K562 (cell line): ENCODE data around the gene CRABP1. TPM values are rescaled to one million over a fixed set of nuclear protein-coding genes. Genes with fewer than 3 reads are reported as not detected.

Experiments
- ATAC-seq: fragments of 200-7000 bp; cut with Tn5 transposase; 3 replicates; pipeline ENCODE4 v1.9.1; 2020; ENCODE audit warnings: moderate library complexity
- BruUV-seq: library from RNA; stranded (reverse); fragments of 400-500 nt; replicated peaks from 2 replicates; lab custom pipeline; 2021; lab: Mats Ljungman, UMichigan
- CTCF ChIA-PET: fragments of 300-600 bp; formaldehyde crosslinking; extraction: SDS; loops from one replicate; lab custom pipeline; 2021; ENCODE audit warnings: low intra/inter-chr PET ratio; lab: Yijun Ruan, JAX
- POLR2A ChIA-PET: fragments of 300-600, 350-650 bp; sonication (Branson Sonifier 250); formaldehyde crosslinking; extraction: SDS; loops from one replicate; lab custom pipeline; 2021; ENCODE audit warnings: antibody characterized with exemption, inconsistent platforms; lab: Yijun Ruan, JAX
- DNase-seq, 4 experiments: peaks; one replicate each; pipeline versions ENCODE4 v3.0.0 to v3.0.0-alpha.2; 2011 to 2018; ENCODE audit warnings: low spot score in 3 of 4, mixed read lengths in 3 of 4; ENCODE audit errors: extremely low read depth in 1 of 4
- FAIRE-seq: peaks from 2 replicates; lab custom pipeline; 2011; peaks lifted over from hg19 to GRCh38; lab: Jason Lieb, UNC
- H2AFZ ChIP-seq: 2 replicates; pipeline ENCODE4 v1.6.0; 2011; ENCODE audit warnings: low read depth, low read length, control low read depth, inconsistent platforms
- H3K27ac ChIP-seq: fragments of 200-600 bp; 3 replicates; pipeline ENCODE4 v1.8.0; 2011; ENCODE audit warnings: low read depth, mild to moderate bottlenecking, control low read depth, inconsistent platforms, low read length, moderate library complexity, mixed read lengths; ENCODE audit errors: extremely low read depth
- H3K27me3 ChIP-seq, 2 experiments: fragments of 300-600 bp in 1 of 2; 2 replicates in 1 of 2; 3 replicates in 1 of 2; pipeline versions ENCODE4 v1.6.0 to v1.8.0; 2011; ENCODE audit warnings: inconsistent platforms in 2 of 2, low read length in 2 of 2, mild to moderate bottlenecking in 1 of 2, mixed read lengths in 1 of 2, moderate library complexity in 1 of 2; ENCODE audit not compliant: control insufficient read depth in 2 of 2, insufficient read depth in 2 of 2
- H3K36me3 ChIP-seq: fragments of 300-600 bp; 3 replicates; pipeline ENCODE4 v1.8.0; 2011; ENCODE audit warnings: mild to moderate bottlenecking, low read length, inconsistent platforms; ENCODE audit not compliant: control insufficient read depth, insufficient read depth
- H3K4me1 ChIP-seq, 2 experiments: fragments of 200-600 bp in 1 of 2; replicated peaks in 1 of 2; 2 replicates in 1 of 2; 3 replicates in 1 of 2; pipeline versions ENCODE4 v1.5.1 to v1.8.0; 2011; ENCODE audit warnings: inconsistent platforms in 2 of 2, low read length in 2 of 2, mild to moderate bottlenecking in 1 of 2, mixed read lengths in 1 of 2, moderate library complexity in 1 of 2; ENCODE audit not compliant: control insufficient read depth in 2 of 2, insufficient read depth in 2 of 2
- H3K4me2 ChIP-seq: 2 replicates; pipeline ENCODE4 v1.6.1; 2011; ENCODE audit warnings: low read length, control low read depth, inconsistent platforms, mixed read lengths; ENCODE audit not compliant: insufficient read depth
- H3K4me3 ChIP-seq: fragments of 200-600 bp; sonication (generic), shearing (Covaris generic); 2 replicates; pipeline ENCODE4 v1.5.1; 2016; ENCODE audit warnings: control low read depth, inconsistent platforms
- H3K79me2 ChIP-seq: fragments of 200-600 bp; 3 replicates; pipeline ENCODE4 v1.8.0; 2011; ENCODE audit warnings: low read length, inconsistent platforms; ENCODE audit not compliant: control insufficient read depth, insufficient read depth
- H3K9ac ChIP-seq, 2 experiments: 2 replicates each; pipeline versions ENCODE4 v1.6.0 to v1.6.1; 2011; ENCODE audit warnings: low read depth in 2 of 2, low read length in 2 of 2, control low read depth in 1 of 2, inconsistent platforms in 1 of 2, mild to moderate bottlenecking in 1 of 2, mixed read lengths in 1 of 2; ENCODE audit not compliant: insufficient read depth in 1 of 2
- H3K9me1 ChIP-seq: one replicate; pipeline ENCODE4 v1.6.0; 2011; ENCODE audit warnings: inconsistent platforms, mild to moderate bottlenecking, low read length, moderate library complexity; ENCODE audit not compliant: control insufficient read depth, insufficient read depth
- H3K9me3 ChIP-seq: replicated peaks from 2 replicates; pipeline ENCODE4 v1.5.1; 2011; ENCODE audit warnings: low read depth, low read length, inconsistent platforms; ENCODE audit not compliant: control insufficient read depth, insufficient read depth
- H4K20me1 ChIP-seq: replicated peaks from 2 replicates; pipeline ENCODE4 v1.6.1; 2011; ENCODE audit warnings: low read length, inconsistent platforms, mixed read lengths; ENCODE audit not compliant: control insufficient read depth, insufficient read depth
- CREB3 ChIP-seq: fragments of 450-650 bp; conservative IDR thresholded peaks from 2 replicates; pipeline ENCODE4 v1.6.1; 2016; ENCODE audit warnings: missing genetic modification characterization, low read depth, mild to moderate bottlenecking, missing compliant biosample characterization, moderate library complexity
- ELF4 ChIP-seq: fragments of 450-650 bp; formaldehyde crosslinking; IDR thresholded peaks from 2 replicates; pipeline ENCODE4 v1.4.0; 2022; ENCODE audit warnings: missing genetic modification characterization
- MTA2 ChIP-seq: fragments of 450-650 bp; IDR thresholded peaks from 2 replicates; pipeline ENCODE4 v1.6.1; 2016; ENCODE audit warnings: low read depth
- SP2 ChIP-seq: IDR thresholded peaks from 2 replicates; pipeline ENCODE4 v1.6.1; 2011; ENCODE audit warnings: mild to moderate bottlenecking, low read depth, low read length, moderate library complexity; ENCODE audit not compliant: poor library complexity, severe bottlenecking; ENCODE audit errors: extremely low read depth
- SPI1 ChIP-seq: IDR thresholded peaks from 2 replicates; pipeline ENCODE4 v1.6.1; 2011; ENCODE audit warnings: low read depth, low read length, control low read depth, borderline replicate concordance
- YY1 ChIP-seq, 3 experiments: IDR thresholded peaks; 2 replicates each; pipeline ENCODE4 v1.6.1; 2011; ENCODE audit warnings: low read length in 2 of 3, mild to moderate bottlenecking in 2 of 3, moderate library complexity in 2 of 3, borderline replicate concordance in 1 of 3, control low read depth in 1 of 3, low read depth in 1 of 3; ENCODE audit not compliant: insufficient read depth in 3 of 3, insufficient replicate concordance in 2 of 3, control insufficient read depth in 1 of 3, insufficient read length in 1 of 3; ENCODE audit errors: extremely low read depth in 1 of 3
- WGBS: fragments of 100-300 bp; shearing (Covaris generic); methylation state at CpG from one replicate; pipeline ENCODE4 v1.1.6; 2016; ENCODE audit warnings: low coverage, mixed read lengths; ENCODE audit not compliant: insufficient coverage; ENCODE audit errors: missing lambda C conversion rate; 5-methylcytosine and 5-hydroxymethylcytosine counted together
- in situ Hi-C: fragments of 300-500 bp; cut with MboI; formaldehyde crosslinking; loops from 4 replicates; pipeline ENCODE4 v1.15.0; 2018; ENCODE audit warnings: inconsistent platforms, mixed read lengths
- intact Hi-C: fragments of 100-400 bp; cut with micrococcal nuclease; formaldehyde crosslinking; loops from 2 replicates; pipeline ENCODE4 v1.14.2; 2022
- polyA plus RNA-seq, 8 experiments: library from polyadenylated mRNA; depleted of rRNA in 4 of 8; stranded (reverse) in 5 of 8; unstranded in 3 of 8; fragments of >200 nt; fragmentation: Nextera tagmentation in 2 of 8; fragmentation: Illumina TruSeq in 1 of 8; extraction: Ambion mirVana in 2 of 8; extraction: Trizol in 1 of 8; gene quantifications; 2 replicates each; pipeline versions ENCODE4 v1.2.1 to v1.2.3, GENCODE V29; 2011 to 2014; ENCODE audit warnings: inconsistent platforms in 1 of 8, missing spikeins in 1 of 8
- total RNA-seq, 7 experiments: library from RNA; depleted of rRNA in 6 of 7; stranded (reverse); fragments of >200 nt in 6 of 7; fragmentation: Illumina TruSeq in 2 of 7; extraction: Trizol in 2 of 7; gene quantifications; 2 replicates each; pipeline versions ENCODE4 v1.2.1 to v1.2.3, GENCODE V29; 2011 to 2021; ENCODE audit warnings: low replicate concordance in 1 of 7
- TF ChIP-seq, protein P1 (sequence below): fragments of 450-650 bp; IDR thresholded peaks from 2 replicates; pipeline ENCODE4 v1.7.1; 2018; ENCODE audit warnings: mild to moderate bottlenecking, low read depth; ENCODE audit not compliant: partially characterized antibody
- TF ChIP-seq, protein P2 (sequence below): fragments of 450-650 bp; IDR thresholded peaks from 2 replicates; pipeline ENCODE4 v1.6.1; 2017; ENCODE audit warnings: antibody characterized with exemption, mild to moderate bottlenecking

CRABP1 gene
- total and polyA plus RNA-seq, 9 of the 15 experiments (the other 6 are each of a cell fraction or from before 2014, with no cell fraction given): 0.60 TPM; not detected in 8

DNA sequence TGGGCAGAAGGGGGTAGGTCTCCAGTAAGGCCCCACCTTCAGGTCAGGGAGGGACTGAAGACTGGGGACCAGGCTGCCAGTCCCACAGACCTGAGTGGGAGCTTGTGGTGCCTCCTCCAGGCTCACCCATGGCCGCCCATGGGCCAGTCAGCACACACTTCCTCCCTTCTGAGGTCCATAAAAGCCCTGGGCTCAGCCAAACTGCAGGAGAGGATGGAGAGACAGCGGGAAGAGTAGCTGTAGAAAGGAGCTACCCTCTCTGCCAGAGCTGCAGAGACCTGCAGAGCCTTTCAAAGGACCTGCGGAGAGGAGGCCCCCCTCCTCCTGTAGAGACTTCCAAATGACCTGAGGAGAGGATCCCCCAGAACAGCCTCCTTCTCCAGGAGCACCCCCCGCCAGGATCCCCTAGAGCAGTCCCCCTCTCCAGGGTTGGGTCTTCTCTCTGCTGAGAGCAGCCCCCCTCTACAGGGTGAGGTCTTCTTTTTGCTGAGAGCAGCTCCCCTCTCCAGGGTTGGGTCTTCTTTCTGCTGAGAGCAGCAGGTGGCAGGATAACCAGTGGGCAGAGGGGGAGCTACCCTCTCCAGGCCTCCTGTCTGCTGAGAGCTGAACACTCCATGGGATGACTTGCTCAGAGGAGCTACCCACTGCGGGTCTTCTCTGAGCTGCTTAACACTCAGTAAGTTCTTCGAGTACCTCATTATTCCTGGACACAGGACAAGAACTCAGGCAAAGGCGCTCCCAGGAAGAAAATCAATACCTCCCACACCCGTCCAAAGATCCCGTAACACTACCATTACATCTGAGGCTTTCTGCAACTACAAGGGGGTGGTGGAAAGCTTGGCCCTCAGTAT, 35.7 kb upstream of the CRABP1 start:
- ChIA-PET CTCF (interaction anchor here (0.6 kb wide), 1 partner anchor 29 kb away, joined by 3 read pairs; no protein-coding TSS in a partner anchor), POLR2A (interaction anchor here (0.8 kb wide), 2 partner anchors 60 to 112 kb away, joined by 3 read pairs; no protein-coding TSS in a partner anchor)
- intact Hi-C loops: loop anchor here (5.0 kb wide), 1 partner anchor 313 kb away; no protein-coding TSS in a partner anchor
- BruUV-seq: no TSS peak
- Histone ChIP-seq H3K9me1 (no peaks in the 10 kb centered on the region), H3K36me3 (no peaks in the 10 kb centered on the region), H3K4me2 (peak overlapping the region; percentile 81), H3K27ac (peak overlapping the region; percentile 38), H3K9ac (peak overlapping the region; percentile 49 to 86), H3K27me3 (no peaks in the 10 kb centered on the region), H3K4me3 (0 out of 2 replicates have a peak overlapping the region, but pooled peaks have one; percentile 32), H2AFZ (peak overlapping the region; percentile 93), H3K4me1 (peaks cover 44 to 50% of the 10 kb centered on the region in 2 experiments), H4K20me1 (no peaks in the 10 kb centered on the region), H3K79me2 (peaks cover 4% of the 10 kb centered on the region; the same call in 2 of the 3 replicates), H3K9me3 (no peaks in the 10 kb centered on the region)
- in situ Hi-C loops: no loop called here
- WGBS: 78% methylated on average over 9 of the region's 9 CpGs
- ATAC-seq: peak; percentile 10
- DNase-seq: peak in 1 of 4 experiments; percentile 44
- FAIRE-seq: no peak
- TF ChIP-seq MTA2 (no peak), ELF4 (CRISPR knock-in tag) (no peak), CREB3 (tag) (no peak), YY1 (IDR thresholded peaks at IDR 0.05; ENCODE audit: borderline replicate concordance in 1 of 3, control insufficient read depth in 1 of 3, extremely low read depth in 1 of 3, insufficient read depth in 3 of 3, insufficient read length in 1 of 3, insufficient replicate concordance in 2 of 3, low read depth in 1 of 3, low read length in 2 of 3) (peak in 2 of 3 experiments; percentile 8 to 16), SP2 (no peak), SPI1 (peak; percentile 67)
- TF ChIP-seq, protein P1, sequence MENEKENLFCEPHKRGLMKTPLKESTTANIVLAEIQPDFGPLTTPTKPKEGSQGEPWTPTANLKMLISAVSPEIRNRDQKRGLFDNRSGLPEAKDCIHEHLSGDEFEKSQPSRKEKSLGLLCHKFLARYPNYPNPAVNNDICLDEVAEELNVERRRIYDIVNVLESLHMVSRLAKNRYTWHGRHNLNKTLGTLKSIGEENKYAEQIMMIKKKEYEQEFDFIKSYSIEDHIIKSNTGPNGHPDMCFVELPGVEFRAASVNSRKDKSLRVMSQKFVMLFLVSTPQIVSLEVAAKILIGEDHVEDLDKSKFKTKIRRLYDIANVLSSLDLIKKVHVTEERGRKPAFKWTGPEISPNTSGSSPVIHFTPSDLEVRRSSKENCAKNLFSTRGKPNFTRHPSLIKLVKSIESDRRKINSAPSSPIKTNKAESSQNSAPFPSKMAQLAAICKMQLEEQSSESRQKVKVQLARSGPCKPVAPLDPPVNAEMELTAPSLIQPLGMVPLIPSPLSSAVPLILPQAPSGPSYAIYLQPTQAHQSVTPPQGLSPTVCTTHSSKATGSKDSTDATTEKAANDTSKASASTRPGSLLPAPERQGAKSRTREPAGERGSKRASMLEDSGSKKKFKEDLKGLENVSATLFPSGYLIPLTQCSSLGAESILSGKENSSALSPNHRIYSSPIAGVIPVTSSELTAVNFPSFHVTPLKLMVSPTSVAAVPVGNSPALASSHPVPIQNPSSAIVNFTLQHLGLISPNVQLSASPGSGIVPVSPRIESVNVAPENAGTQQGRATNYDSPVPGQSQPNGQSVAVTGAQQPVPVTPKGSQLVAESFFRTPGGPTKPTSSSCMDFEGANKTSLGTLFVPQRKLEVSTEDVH: no peak
- TF ChIP-seq, protein P2, sequence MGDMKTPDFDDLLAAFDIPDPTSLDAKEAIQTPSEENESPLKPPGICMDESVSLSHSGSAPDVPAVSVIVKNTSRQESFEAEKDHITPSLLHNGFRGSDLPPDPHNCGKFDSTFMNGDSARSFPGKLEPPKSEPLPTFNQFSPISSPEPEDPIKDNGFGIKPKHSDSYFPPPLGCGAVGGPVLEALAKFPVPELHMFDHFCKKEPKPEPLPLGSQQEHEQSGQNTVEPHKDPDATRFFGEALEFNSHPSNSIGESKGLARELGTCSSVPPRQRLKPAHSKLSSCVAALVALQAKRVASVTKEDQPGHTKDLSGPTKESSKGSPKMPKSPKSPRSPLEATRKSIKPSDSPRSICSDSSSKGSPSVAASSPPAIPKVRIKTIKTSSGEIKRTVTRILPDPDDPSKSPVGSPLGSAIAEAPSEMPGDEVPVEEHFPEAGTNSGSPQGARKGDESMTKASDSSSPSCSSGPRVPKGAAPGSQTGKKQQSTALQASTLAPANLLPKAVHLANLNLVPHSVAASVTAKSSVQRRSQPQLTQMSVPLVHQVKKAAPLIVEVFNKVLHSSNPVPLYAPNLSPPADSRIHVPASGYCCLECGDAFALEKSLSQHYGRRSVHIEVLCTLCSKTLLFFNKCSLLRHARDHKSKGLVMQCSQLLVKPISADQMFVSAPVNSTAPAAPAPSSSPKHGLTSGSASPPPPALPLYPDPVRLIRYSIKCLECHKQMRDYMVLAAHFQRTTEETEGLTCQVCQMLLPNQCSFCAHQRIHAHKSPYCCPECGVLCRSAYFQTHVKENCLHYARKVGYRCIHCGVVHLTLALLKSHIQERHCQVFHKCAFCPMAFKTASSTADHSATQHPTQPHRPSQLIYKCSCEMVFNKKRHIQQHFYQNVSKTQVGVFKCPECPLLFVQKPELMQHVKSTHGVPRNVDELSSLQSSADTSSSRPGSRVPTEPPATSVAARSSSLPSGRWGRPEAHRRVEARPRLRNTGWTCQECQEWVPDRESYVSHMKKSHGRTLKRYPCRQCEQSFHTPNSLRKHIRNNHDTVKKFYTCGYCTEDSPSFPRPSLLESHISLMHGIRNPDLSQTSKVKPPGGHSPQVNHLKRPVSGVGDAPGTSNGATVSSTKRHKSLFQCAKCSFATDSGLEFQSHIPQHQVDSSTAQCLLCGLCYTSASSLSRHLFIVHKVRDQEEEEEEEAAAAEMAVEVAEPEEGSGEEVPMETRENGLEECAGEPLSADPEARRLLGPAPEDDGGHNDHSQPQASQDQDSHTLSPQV: 0 out of 2 replicates have a peak, but pooled peaks have one; percentile 3
